Activated CD4-positive, CD25-positive, alpha-beta regulatory T cell treated with anti-CD3 and anti-CD28 coated beads, Interleukin-2, amount 50 U/mL, for 16 hours (primary cell): ENCODE measurements around the gene ATG16L1.
A peak's percentile ranks its signal among the peaks of the same experiment; 100 is the strongest.

ENCODE experiments used
- DNase-seq: peaks from one replicate; pipeline ENCODE4 v3.0.0-alpha.2; 2020; ENCODE audit warnings: low read depth, low spot score

Gene ATG16L1

DNA sequence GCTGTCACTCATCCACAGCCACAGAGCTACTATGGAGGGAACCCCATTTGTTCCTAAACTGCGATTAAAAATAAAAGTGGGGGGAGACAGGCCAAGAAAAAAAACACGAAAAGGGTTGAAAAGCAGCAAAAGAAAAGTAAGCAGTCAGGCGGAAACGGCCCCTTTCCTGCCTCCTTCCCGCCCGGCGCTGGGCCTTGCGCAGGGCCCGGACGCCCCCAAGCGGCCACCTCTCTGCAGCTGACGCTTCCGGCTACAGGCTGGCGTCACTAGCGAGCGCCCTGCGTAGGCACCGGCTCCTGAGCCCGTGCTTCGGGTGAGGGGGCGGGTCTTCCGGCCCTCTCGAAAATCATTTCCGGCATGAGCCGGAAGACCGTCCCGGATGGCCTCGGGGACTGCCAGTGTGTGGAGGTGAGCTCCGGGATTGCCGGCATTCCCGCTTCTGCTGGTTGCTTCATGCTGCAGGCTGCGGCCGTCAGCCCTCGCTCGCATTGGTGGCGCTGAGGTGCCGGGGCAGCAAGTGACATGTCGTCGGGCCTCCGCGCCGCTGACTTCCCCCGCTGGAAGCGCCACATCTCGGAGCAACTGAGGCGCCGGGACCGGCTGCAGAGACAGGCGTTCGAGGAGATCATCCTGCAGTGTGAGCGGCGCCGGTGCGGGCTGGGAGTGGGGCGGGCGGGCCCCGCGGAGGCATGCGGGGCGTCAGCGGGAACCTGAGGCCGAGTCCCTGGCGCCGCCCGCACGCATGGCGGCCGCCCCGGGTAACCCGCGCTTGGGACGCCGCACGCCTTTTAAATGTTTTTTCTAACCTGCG is at the start of gene ATG16L1:
TSS of gene ATG16L1 (plus strand) at position 368 of the 811 bp plus-strand sequence. CDS start at position 523, 155 bp downstream.
- DNase-seq: peak; percentile 90

DNA sequence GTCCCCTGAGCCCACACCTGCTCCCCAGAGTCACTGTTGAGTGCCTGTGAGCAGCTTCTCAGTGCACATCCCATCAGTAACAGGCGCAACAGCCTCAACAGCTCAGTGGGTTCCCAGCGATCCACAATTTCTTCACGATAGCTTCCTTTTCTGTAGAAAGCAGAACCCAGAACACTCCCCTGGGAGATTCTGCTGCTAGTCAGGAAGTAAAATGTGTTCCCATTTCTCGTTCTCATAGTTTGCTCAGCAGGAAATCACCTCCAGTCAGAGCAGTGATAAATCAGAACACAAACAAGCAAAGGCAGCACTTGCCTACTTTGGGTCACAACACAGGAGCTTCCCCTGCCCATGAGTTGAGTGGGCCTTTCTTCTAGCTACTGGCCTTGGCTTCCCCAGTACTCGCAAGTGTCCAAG is 48.9 kb upstream of the ATG16L1 start:
- no peak for DNase-seq

DNA sequence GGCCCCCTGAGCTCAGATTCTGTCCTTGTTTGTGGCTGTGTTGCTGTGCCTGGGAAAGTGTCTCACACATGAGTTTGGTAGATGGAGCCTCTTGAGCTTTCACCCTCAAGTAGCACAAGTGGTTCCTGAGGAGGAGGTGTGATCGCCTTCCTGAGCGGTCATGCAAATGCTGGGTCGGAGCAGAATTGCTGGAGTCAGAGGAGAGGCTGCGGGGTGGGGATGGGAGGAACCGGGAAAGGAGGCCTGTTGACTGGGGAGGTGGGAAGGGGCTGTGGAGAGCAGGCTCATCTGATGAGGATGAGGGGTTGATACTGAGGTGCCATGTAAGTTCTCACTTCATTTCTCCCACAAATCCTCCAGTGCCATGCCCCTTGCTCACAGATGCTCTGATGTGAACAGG is 48.4 kb upstream of the ATG16L1 start:
- no peak for DNase-seq

DNA sequence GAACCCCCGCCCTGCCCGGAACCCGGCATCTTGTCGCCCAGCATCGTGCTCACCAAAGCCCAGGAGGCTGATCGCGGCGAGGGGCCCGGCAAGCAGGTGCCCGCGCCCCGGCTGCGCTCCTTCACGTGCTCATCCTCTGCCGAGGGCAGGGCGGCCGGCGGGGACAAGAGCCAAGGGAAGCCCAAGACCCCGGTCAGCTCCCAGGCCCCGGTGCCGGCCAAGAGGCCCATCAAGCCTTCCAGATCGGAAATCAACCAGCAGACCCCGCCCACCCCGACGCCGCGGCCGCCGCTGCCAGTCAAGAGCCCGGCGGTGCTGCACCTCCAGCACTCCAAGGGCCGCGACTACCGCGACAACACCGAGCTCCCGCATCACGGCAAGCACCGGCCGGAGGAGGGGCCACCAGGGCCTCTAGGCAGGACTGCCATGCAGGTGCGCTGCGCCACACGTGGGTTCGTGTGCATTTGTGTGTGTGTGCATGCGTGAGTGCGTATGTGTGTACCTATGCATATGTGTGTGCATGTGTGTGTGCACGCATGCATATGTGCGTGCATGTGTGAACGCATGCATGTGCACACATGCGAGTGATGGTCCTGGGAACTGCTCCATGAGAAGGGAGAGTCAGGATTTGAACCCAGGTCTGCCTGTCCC is 47.1 kb upstream of the ATG16L1 start:
- DNase-seq: no peak

DNA sequence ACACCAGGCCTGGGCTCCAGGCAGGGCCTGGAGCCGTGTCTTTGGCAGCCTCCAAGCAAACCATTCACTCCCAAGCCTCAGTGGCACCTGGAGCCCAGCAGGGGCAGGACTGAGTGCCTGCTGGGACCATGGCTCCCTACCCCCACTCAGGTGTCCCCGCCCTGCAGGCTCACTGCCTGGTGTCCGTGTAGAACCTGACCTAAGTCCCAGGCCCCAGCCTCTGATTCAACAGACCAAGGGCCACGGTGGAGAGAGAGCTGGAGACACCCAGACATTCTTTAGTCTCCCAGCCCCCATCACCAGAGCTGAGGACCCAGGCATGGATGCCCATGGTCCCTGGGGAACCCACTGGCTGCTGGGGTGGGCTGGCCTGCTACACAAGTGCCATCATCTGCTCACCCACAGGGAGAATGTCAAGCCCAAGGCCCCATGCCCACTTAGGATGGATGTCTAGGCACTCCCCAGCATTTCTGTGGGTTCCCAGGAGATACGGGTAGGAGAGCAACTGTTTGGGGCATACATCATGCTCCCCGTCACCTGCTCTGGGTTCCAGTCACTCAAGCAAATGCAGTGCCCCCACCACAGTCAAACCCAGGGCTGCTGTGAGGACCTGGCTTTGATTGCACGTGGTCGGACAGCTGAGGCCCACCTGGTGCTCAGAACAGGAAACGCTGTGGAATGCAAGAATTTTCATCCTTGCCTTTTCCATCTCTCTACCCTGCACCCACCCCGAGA is 42.9 kb upstream of the ATG16L1 start:
- no peak for DNase-seq

DNA sequence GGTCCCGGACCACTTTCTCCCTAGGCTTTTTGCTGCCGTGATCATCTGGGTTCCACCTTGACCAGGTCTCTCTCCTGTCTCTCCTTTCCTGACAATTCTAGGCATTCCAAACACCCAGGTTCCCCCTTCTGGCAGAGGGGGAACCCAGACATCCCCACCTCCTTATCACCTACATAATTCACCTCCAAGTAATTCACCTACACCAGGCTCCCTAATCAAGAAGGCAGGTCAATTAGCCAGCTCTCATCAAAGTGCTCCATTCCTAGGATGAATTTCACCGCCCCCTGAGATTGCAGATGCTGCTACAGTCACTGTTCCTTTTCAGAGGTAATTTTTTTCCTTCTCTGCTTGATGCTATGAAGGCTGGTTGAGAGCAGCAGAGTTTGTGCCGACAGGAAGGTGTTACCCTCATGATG is 42.3 kb upstream of the ATG16L1 start:
- no peak for DNase-seq

DNA sequence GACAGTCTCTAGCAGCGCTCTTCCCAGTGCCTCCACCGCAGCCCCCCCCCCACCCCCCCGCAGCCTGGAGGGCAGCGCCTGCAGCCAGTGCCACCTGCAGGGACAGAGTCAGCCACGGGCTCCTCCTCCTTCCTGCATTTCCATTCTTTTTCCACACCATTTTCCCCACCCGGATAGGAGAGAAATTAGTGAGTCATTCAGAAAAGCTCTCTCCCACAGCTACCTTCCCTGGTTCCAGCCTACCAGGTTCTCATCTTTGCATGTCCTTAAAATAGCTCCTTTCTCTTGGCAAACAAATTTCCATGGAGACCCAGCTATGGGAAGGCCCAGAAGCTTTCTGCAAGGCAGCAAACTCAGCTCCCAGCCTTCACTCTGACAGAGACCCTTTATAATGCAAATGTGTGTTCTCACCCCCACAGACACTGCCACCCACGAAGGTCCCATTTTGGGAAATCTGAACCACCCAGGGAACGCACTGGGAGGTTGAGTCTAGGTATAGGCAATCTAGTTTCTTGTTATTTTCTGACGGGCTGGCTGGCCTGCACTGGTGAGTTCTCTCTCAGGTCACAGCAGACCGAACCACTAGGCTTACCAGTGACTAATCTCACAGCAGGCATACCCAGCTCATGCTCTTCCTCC is 41.8 kb upstream of the ATG16L1 start:
- DNase-seq: no peak

DNA sequence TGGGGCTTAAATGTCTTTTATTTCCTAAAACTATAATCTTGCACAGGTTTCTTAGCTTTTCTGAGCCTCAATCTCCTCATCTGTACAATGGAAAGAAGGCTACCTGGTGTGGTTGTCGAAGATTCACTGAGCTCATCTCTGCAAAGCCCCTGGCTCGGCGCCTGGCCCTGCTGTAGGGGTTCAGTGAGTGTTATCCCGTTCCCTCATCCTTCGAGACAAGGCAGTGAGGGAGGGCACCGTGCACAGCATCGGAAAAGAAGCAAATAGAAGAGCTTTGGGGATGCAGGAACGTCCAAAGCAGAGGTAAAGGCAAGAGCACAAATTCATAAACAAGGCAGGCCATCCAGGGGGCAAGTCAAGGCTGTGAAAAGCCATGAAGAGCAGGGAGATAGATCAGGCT is 41.2 kb upstream of the ATG16L1 start:
- no peak for DNase-seq

DNA sequence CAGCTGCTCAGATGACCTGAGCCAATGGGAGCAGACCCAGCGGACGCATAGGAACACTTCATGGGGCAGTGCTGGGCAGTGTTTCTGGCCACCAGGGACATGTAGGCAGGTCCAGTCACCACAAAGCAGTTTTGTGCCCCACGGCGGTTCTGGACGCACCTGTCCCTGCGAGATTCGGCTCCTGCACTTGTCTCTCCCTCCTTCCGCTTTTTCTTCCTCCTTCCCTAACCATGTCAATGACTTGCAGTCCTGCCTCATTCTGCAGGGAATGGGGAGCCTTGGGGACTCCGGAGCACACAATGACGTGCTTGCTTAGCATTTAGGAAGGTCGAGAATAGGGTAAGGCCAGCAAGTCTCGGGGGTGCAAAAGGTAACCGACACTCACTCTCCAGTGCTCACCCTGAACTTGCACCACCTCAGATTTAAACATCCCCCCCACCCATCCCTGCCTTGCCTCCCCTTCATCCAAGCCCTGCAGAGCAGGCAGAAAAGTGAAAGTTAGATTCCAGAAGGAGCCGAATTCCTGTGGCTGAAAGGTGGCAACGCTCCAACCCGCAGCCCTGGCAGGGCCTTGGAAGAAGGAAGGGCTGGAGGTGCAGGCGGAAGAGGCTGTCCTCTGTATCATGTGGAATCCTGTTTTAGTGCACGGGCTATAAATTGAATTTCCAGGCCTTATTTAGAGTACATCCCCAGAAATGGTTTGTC is 40.5 kb upstream of the ATG16L1 start:
- no peak for DNase-seq

DNA sequence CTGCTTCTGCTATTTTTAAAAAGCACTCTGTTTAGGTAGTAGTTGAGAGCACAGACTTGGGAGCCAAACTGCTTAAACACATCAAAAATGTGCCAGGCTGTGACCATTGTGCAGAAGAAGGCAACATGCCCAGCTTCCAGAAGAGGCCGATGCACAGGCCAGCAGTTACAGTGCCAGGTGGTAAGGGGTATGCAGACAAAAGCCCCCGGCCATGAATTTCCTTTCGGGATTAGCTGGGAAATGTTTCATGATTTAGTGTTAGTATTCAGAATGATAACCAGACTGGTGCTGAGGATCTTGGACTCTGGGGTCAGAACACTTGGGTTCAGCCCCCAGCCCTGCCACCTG is 40.0 kb upstream of the ATG16L1 start:
- no peak for DNase-seq

DNA sequence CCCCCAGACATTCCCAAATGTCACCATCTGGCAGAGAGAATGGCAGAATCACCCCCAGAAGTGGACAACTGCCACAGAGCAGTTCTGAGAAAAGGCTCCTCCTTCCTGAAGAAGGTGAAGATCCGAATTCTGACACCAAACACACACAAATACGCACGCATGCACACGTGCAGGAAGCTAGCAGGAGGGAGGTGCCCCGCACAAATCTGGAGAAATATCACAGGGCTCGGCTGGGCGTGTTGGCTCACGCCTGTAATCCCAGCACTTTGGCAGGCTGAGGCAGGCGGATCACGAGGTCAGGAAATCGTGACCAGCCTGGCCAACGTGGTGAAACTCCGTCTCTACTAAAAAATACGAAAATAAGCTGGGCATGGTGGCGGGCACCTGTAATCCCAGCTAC is 38.5 kb upstream of the ATG16L1 start:
- DNase-seq: no peak

DNA sequence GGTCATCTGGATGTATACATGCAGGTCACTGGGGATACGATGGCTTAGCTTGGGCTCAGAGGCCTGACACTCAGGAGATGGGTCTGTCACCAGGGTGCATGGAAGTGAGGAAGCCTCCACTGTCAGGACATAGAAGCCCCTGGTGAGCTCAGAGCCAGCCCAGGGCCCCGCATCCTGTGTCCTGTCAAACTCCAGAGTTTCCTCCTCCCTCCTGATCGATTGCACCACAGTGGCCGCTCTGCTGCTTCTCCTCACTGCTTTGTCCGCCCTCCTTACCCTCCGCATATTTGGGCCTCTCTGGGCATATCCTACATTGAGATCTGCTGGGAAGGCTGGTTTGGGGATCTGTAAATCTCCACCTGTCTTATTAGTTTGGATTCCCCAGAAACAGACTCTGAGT is 37.5 kb upstream of the ATG16L1 start:
- no peak for DNase-seq

DNA sequence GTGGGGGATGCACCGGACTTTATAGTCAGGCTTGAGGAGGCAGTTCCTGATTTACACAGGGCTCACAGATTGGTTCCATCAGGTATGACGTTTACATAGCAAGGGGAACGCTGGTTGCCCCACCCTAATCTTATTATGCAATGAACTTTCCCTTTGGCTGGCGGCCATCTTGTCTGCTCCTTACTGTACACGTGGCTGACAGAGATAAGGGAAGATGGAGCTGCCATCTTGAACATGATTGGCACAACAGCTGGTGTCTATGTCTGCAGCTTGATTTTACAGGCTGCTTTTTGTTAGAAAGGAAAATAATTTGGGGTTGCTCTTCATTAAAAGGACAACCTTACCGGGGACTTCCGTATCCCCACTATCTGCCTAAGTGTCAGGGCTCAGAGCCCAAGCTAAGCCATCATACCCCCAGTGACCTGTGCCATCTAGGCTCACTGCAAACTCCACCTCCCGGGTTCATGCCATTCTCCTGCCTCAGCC is 33.5 kb upstream of the ATG16L1 start:
- no peak for DNase-seq

DNA sequence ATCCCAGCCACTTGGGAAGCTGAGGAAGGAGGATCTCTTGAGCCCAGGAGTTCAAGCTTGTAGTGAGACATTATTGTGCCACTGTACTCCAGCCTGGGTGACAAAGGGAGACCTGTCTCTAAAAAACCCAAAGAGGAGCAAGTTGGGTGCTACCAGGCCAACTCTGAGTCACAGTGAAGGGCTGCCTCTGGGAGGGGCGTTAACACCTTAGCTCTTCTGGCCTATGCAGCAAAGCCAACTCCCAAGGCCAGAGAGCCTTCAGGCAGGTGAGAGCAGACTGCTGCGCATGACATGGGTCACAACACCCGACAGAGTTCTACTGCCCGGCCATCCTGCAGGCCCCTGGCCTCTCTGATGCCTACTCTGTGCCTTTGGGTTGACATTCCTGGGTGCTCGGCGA is 32.6 kb upstream of the ATG16L1 start:
- DNase-seq: no peak

DNA sequence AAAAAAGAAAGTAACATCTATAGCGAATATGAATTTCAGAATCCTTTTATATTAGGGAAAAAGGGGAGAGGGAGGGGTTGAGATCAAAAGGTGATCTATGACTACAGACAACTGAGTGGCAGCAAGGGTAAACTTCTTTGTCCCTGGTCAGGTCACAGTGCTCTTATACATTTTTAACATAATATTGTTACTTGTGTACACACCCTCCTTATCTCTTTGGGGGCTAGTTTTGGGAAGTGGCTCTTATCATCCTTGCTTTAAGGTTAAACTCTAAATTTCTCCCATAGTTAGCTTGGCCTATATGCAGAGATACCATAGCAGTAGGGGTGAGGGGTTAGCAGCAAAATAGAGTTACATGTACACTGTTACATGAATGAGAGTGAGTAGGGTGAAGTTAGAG is 31.6 kb upstream of the ATG16L1 start:
- no peak for DNase-seq

DNA sequence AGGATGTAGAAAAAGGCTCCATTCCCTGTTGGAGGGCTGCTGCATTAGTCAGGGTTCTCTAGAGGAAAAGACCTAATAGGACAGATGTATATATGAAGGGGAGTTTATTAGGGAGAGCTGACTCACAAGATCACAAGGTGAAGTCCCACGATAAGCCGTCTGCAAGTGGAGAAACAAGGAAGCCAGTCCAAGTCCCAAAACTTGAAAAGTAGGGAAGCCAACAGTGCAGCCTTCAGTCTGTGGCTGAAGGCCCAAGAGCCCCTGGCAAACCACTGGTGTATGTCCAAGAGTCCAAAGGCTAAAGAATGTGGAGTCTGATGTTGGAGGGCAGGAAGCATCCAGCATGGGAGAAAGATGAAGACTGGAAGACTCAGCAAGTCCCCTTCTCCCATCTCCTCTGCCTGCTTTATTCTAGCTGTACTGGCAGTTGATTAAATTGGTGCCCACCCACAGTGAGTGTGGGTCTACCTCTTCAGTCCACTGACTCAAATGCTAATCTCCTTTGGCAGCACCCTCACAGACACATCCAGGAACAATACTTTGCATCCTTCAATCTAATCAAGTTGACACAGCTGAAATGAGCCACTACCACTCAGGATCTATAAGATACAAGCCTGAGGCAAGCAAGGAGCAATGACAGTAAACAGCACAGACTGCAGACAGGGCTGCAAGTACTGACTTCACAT is 30.0 kb upstream of the ATG16L1 start:
- no peak for DNase-seq

DNA sequence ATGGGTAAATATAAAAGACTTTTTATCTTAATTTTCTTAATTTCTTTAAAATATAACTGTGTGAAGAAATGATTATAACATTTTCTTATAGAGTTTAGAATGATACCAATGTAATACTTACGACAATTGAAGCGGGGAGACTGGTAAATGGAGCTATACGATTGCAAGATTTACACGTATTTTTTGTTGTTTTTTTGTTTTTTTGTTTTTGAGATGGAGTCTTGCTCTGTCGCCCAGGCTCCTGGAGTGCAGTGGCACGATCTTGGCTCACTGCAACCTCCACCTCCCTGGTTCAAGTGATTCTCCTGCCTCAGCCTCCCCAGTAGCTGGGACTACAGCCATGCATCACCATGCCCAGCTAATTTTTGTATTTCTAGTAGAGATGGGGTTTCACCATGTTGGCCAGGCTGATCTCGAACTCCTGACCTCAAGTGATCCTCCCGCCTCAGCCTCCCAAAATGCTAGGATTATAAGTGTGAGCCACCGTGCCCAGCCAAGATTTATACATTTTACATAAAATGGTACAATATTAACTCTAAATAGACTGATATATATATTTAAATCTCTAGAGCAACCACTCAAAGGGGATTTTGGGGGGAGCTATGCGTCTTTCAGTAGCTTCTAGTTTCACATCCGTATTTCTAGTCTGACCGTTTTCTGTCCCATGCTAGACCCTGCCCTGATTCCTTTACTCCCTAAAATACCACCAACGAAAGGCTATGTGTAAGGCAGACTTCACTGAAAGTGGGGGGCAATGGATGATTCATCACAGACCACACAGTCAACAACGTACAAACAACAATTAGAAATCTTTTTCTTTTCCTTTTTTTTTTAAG is 28.2 kb upstream of the ATG16L1 start:
- DNase-seq: no peak

DNA sequence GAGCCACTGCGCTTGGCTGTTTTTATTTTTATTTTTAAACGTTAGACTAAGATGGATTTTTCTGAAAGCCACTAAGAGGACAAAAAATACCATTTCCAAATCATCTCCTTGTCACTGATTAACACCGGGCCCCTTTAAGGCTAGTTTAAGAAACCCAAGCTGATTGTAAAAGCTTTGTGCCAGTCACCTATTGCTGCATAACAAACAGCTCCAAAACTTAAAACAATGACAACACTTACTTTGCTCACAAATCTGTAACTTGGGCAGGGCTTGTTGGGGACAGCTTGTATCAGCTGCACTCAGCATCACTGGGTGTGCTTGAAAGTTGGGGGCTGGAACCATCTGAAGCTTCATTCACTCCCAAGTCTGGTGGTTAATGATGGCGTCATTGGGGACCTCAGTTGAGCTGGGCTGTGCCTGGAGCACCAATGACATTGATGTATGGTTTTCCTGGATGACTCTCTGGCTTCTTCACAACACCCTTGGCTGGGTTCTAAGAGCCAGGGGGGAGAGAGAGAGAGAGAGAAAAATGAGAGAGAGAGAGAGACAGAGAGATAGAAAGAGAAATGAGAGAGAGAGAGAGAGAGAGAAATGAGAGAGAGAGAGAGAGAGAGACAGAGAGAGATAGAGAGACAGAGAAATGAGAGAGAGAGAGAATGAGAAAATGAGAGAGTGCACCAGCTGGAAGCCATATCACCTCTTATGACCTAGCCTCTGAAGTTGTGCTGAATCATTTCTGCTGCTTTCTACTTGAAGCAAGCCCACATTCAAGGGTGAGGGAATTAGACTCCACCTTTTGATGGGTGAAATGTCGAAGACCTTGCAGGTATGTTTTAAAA is 26.0 kb upstream of the ATG16L1 start:
- DNase-seq: no peak

DNA sequence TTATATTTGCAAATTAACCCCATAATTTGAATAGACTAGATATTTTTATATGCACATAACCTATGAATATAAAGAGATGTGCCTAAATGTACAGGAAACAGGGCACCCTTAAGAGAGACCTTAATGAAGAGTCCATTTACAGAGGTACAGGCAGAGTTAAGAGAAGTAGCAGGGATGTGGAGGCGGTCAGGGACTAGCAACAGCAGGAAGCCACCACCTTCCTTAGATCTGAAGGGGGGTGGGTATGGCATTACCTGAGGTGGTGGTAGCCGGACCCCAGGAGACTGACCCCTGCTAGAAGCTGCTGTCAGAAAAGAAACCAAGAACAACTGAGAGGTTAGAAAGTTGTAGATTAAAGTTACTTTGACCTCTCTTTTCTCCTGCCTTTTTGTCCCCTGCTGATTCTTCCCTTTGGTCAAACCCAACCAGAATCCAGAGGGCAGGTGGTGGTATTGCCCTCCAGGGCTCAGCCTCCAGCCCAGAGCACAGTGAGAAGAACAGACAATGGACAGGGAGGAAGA is 24.9 kb upstream of the ATG16L1 start:
- no peak for DNase-seq
